Sciatic nerve (tissue), 2 donors: ENCODE measurements around the gene RNF5. TPM values are rescaled to one million over a fixed set of nuclear protein-coding genes. Genes with fewer than 3 reads are reported as not detected.
"Not testable (repeated sequence)": the region's sequence is repeated elsewhere in the genome, so short reads cannot be mapped to it uniquely, and the experiment has no call there.

Source experiments
- ATAC-seq: fragments of 200-7000 bp; cut with Tn5 transposase; one replicate; pipeline ENCODE4 v1.9.1; 2020; ENCODE audit warnings: mild to moderate bottlenecking, moderate library complexity
- DNase-seq: peaks from one replicate; pipeline ENCODE4 v3.0.0-alpha.2; 2020; ENCODE audit warnings: low spot score
- intact Hi-C: fragments of 100-400 bp; cut with DNase I; formaldehyde crosslinking; loops from one replicate; pipeline ENCODE4 v1.14.2; 2022
- total RNA-seq: library from RNA; stranded (reverse); fragmentation: NEBNext Ultra II Directional; extraction: Animal tissue kit (Norgen Biotek cat#: 25700); gene quantifications from one replicate; pipeline ENCODE4 v1.2.1, GENCODE V29; 2021
- donor health status: DM: no; HTN: no; CAD: no.
- donor health status: DM: no; HTN: no; CAD: no.

Gene RNF5, protein sequence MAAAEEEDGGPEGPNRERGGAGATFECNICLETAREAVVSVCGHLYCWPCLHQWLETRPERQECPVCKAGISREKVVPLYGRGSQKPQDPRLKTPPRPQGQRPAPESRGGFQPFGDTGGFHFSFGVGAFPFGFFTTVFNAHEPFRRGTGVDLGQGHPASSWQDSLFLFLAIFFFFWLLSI
- total RNA-seq, result 63.8 TPM

DNA sequence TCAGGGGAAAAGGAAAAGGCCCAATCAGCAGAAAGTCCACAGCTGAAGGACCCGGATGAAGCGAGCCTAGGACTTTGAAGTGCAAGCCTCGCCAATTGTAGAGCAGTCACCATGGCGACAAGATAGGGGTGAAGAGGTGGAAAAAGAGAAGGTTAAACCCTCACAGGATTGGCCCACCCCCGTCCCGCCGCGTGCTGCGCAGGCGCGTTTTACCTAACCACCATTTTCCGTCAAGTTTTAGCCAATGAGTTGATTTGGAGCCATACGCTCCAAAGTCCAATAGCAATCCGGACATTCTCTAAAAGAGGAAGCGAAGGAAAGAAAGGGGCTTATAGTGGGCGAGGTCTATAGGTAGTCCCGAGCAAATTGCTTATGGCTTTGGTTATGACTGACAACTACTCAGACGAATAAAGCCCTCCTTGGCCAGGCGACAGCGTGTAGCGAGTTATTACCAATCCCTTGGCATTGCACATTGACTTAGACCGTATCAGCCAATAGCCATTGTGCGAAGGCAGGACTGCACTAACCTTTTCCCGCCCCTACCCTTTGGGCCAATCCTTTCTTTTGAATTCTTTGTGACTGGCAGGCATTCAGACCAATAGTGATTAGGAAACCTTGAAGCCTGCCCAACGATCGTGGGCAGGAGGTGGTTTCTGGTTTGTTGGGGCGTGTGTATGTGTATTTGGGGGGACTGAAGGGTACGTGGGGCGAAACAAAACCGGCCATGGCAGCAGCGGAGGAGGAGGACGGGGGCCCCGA is at the start of gene RNF5:
Gene RNF5 (plus strand): TSS at position 618 of the 759 bp plus-strand sequence. CDS start 107 bp downstream, at position 725.
- intact Hi-C loops, result no loop called here
- ATAC-seq, result peak; percentile 90
- peak; percentile 97 for DNase-seq

DNA sequence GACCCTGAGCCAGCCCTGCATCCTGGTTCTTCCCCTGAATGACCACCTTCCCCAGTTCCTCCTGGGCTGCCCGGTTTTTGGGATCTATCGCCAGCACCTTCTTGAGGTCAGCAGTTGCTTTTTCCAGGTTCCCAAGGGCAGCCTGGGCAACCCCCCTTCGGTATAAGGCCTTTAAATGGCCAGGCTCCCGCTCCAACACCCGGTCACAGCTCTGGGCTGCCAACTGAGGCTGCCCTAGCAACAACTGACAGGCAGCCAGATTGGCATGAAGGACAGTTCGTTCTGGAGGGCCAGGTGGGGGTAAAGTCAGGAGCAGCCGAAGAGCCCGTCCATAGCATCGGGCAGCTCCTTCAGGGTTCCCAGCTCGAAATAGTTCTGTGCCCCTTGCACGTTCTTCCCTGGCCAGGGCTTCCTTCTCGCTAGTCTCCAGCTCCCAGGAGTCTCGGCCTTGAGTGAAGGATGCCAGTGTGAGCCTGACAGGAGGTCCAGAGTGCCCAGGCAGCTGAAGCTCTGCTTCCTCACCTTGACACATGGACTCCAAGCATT is 49.4 kb upstream of the RNF5 start:
- ATAC-seq, result no peak
- DNase-seq, result peak; percentile 66
- intact Hi-C loops, result no loop called here

DNA sequence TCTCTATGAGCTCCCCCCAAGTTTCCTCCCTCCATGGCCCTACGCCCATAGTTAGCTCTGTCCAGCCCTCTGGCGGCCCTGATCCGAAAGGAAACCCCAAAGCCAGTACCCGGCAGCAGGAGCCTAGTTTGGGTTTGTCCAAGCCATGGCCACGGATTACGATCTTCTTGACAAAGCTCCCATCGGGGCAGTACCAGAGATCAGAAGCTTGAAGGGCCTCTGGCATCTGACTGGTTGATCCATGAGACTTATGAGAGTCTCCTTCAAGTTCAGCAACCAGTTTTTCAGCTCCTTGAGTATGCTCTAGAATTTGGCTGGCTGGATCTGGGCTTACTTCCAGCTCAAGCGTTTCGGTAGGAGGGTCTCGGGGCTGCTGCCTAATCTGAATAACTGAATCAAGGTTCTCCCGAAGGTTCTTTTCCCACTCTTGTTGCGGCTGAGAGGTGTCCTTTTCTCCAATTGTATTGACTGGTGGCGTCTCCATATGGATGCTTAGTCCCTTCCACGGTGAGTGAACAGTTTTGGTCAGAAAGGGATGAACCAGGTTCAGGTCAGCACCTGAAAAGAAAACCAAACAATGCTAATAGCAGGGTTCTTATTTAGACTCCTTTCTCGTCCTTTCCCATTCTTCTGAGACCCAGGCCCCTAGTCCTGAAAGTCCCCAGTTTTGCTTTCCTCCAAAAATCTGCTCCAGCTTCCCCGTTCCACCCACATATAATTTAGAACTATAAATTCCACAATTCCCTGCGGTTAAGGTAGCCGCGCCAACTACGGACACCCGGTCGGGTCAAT is 48.7 kb upstream of the RNF5 start:
- intact Hi-C loops, result no loop called here
- ATAC-seq (peak; percentile 65), DNase-seq (no peak)

DNA sequence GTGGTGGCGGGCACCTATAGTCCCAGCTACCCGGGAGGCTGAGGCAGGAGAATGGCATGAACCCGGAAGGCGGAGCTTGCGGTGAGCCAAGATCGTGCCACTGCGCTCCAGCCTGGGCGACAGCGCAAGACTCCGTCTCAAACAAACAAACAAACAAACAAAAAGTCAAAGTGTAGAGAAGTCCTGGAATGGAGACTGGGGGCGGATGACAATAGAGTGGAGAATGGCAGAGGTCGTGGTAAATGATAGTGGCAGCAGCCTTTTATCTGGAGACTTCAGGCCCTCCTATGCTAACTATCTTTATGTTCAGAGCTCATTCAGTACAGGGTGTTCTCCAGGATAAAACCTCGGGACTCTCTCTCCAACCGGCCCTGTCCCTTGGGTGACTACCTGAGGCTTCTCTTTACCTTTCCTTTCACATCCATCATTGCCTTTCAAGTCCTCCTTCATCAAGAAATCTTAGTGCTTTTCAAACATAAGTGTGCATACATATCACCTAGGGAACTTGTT is 46.7 kb upstream of the RNF5 start:
- ATAC-seq, result no peak
- no peak for DNase-seq
- intact Hi-C loops, result no loop called here

DNA sequence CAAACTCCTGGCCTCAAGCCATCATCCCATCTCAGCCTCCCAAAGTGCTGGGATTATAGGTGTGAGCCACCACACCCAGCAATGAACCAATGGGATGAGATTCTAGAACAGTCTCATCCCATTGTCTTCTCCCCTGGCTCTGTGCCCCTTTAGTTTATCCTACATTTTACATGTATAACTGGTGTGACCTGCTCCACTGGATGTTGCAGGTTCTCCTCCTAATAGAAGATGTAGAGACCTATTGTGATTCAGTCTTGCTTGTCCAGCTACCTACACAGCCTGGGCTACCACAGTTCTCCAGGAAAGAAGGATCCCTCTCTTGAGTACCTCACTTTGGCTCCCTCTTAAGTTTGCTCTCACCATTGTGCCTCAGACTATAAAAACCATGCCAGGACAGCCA is 46.1 kb upstream of the RNF5 start:
- no peak for ATAC-seq
- DNase-seq, result no peak
- intact Hi-C loops, result no loop called here

DNA sequence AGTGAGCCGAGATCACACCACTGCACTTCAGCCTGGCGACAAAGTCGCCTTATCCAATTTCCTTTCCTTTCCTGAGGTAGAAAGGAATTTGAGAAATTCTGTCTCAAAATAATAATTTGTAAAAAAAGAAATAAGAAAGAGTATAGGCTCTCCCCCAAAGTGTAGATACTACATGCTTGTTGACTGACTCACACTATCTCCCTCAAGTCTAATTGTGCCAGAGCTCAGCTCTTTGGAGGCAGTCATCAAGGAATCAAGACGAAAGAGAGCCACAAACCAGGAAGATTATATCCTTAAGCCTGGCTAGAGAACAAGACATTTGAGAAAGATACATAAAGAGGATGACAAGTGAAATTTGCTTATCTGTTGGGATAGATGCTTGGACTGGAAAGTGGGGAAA is 44.4 kb upstream of the RNF5 start:
- DNase-seq (no peak), ATAC-seq (no peak)
- intact Hi-C loops, result no loop called here

DNA sequence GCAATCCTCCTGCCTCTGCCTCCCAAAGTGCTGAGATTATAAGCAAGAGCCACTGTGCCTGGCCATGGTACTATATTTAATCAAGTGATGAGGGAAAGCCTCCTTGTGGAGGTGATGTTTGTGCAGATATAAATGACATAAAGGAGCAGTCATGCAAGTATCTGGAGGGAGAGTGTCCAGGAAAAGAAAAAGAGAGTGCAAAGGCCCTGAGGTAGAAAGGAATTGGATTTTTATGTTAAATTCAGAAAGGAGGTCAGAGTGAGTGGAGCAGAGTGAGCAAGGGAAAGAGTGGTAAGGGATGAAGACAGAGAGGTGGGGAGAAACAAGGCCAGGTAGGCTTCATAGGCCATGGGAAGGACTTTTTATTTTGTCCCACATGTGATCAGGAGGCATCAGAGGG is 40.8 kb upstream of the RNF5 start:
- ATAC-seq (no peak), DNase-seq (no peak)
- intact Hi-C loops, result no loop called here

DNA sequence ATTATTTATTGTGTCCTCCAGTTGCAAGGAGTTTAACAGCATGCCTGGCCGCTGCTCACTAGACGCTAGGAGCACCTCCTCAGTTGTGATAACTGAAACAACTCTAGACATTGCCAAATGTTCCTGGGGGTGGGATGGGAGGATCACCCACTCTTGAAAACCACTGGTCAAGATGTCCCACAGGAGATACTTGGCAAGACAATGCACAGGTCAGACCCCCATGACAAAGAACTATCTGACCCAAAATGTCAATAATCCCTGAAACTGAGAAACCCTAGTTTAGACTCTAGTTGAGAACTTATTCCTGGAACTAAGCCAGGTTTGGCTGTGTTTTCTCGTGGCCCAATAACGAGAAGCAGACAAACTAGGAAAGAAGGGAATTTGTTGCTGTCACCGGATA is 38.6 kb upstream of the RNF5 start:
- DNase-seq, result no peak
- ATAC-seq, result no peak
- intact Hi-C loops, result no loop called here

DNA sequence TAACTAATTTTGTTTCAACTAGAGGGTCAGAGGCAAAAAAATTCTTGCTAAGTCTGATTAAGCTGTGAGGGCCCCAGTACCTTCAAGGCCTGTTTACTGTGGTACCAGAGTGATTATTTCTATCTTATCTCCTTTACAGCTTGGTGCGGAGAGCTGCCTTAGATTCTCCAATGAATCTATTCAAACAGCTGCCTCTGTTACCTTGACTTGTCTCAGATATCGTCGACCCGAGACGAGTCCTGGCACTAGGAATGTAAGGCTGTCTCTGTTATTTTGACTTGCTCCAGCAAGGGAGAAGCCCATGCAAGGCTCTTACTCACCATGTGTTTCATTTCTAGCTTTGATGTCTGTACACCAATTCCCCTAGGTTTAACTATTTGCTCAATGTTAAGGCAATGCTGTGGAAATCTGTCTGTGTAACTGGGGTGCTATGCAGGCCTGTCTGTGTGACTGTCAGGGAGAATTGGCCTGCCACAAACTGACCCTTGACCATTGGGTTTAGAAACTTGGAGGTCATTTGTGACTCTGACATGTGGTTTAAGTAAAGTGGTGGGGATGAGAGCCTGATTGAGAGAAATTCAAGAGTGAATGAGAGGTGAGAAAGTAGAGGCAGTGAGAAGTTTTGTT is 37.7 kb upstream of the RNF5 start:
- DNase-seq (no peak), ATAC-seq (no peak)
- intact Hi-C loops, result no loop called here

DNA sequence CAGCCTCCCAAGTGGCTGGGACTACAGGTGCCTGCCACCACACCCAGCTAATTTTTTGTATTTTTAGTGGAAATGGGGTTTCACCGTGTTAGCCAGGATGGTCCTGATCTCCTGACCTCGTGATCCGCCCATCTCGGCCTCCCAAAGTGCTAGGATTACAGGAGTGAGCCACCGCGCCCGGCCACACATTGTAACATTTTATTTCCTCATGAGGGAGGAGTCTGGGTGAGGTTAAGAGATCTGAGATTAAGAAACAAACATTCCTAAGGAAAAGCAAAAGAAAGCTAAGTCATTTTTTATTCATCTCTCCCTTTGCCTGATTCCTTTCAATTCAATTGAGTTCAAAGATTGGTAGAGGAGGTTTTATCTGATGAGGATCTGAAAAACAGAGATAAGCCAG is 34.0 kb upstream of the RNF5 start:
- ATAC-seq, DNase-seq, intact Hi-C loops: not testable (repeated sequence)

DNA sequence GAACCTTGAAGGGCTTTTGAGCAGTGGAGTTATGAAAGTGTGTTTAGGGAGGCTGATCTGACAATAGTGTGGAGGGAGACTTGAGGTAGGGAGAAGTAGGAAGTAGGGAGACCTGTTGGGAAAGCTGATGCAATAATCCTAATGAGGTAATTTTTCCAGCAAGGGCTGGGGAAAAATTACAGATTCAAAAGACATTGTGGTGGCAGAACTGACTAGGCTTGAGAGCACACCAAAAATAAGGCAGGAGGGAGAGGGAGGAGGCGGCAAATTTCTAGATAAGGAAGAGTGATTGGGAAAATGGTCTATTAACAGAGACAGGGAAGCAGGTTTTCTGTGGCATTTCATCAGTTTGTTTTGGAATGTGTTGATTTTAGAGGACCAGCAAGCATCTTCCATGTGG is 31.9 kb upstream of the RNF5 start:
- ATAC-seq (no peak), DNase-seq (no peak)
- intact Hi-C loops, result no loop called here

DNA sequence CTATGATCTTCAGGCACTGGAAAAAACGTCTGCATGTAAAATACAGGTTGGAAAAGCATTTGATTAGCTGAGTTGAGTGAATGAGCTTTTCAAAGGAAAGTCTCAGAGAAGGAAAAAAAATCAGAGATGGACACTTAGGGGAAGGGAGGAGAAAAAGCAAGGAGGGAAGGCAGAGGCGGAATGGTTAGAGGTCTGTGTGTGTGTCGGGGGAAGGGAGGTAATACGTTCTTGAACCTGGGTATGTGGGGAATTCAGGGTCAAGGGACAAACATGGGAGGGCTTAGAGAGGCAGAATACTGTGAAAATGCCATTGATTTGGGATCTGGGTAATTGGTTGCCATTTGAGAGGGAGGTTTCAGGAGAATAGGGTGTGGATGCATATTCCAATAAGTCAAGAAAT is 31.5 kb upstream of the RNF5 start:
- DNase-seq (no peak), ATAC-seq (no peak)
- intact Hi-C loops, result no loop called here

DNA sequence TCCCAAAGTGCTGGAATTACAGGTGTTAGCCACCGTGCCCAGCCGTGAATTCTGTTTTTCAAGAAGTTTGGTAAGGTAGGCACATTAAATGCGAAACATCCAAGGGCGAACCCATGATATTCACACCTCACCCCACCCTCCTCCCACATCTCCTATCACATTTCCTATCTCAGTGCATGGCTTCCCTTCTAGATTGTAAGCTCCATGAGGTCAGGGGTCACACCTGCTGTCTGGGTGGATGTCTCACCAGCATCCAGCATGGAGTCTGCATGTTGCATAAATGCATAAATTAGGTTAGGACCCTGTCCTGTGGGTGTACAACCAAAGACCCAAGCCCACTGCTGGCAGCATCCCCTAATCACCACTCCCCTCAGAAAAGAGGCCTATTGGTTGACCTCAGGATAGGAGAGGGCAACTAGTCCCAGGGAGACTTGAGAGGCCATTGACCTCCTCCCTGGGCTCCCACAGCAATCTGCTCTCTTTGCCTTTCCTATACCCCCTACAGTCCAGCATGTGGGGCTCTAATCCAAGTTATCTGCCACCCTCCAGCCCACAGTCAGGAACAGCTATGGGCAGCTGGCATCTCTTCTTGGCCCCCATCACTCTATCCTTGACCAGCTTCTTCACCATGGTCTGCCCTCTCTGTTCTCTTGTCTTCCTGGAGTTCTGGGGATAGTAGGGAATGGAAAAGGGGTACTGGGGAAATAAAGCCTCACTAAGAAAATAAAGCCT is 30.6 kb upstream of the RNF5 start:
- ATAC-seq (no peak), DNase-seq (no peak)
- intact Hi-C loops, result no loop called here

DNA sequence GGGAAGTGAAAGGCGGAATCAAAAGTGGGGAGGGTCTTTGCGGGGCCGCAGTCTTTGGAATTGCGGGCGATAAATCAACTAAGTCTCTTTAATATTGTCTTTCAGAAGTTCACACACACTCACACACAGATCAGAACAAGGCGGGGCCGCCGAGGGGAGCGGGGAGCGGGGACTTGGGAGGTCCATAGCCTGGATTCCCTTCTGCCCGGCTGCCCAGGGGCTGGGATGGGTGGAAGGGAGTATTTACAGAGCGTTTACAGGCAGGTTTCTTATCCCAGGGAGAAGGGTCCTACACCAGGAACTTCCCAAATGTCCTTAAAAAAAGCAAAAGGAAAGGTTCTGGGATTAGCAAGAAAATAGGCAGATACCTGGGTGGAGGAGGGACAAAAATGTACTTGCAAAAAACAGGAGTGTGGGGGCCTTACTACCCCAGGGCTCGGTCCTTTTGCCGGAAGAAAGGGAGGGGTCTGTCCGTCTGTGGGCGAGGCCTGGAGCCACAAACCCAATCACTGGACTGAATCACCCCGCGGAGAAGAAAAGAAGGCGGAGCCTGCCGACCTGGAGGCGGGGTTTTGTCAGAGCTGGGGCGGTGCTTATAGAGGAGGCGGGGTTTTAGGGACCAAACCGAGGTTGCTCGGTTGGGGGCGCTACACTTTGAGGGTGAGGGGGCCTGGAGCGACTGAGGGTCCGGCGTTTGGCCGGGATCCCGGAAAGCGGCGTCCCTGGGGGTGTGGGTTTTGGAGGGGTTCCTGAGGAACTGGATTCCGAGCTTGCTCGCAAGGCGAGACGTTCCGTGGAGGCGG is 29.7 kb upstream of the RNF5 start:
- DNase-seq (peak; percentile 87), ATAC-seq (peak; percentile 37)
- intact Hi-C loops, result no loop called here

DNA sequence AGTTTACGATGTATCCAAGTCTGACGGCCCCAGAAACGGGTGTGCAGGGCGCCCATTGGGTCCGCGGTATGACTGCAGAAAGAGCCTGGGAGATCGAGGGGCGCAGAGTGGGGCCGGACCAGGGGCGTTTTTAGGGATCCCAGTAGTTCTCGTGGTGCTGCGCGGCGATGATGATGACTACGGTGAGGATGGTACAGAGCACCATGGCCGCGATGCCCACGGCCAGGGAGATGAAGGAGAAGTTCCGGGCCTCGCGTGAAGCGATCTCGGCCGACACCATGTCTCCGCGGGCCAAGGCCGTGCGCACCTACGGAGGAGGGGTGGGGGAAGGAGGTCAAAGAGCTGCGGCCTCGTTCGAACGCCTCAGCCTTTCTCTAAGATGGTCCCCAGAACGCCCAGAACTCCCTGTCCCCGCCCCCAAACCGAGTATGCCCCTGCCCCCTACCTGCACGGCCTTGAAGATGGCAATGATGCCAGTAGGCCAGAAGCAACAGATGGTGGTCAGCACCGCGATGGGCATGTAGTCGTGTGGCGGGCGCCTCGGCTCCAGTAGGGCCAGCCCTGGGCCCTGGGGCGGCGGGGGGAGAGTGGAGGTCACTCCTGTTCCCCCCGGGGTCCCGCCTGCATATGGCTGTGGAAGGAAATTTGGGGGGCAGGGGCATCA is 29.0 kb upstream of the RNF5 start:
- no peak for DNase-seq
- intact Hi-C loops, result no loop called here
- ATAC-seq, result no peak

DNA sequence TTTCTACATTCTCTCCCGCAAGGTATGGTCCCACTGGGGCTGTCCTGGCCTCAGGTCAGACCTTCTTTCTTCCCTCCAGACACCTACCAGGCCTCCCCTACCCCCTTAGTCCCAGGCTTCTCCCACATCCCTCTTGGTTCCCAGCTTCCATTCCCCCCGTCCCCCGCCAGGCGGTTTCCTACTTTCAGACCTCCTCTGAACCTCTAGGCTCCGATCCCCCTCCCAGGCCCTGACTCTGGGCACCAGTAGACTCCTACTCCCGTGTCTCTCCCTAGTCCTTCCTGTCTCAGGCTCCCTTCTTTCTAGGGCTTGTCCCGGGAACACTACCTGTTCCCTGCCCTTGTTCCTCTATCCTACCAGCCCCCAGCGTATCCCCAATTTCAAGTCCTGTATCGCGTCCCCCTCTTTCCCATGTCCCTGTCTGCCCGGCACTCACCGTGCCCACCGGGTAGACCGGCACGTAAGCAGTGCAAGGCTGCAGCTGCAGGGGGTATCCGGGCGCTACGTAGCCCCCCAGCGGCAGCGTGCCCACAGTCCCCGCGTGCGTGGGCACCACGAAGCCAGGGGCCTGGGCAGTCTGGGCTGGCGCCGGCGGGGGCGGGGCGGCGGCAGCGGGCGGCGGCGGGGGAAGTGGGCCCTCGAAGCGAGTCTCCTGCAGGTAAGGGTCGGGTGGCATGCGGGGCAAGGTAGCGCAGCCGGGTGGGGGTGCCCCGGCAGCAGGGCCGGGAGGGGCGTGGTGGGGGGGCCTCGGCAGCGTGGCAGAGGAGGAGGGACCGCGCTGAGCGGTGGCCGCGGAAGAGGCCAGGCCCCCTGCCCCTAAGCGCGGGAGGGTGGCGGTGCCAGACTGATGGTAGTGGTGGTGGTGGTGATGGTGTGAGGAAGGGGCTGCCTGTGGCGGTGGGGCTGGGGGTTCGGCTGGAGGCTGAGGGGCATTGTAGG is 28.0 kb upstream of the RNF5 start:
- no peak for ATAC-seq
- intact Hi-C loops, result no loop called here
- DNase-seq, result no peak
